A673 (cell line): Measurements from ENCODE around the gene GLT1D1. TPM values are rescaled to one million over a fixed set of nuclear protein-coding genes. Genes with fewer than 3 reads are reported as not detected.

ENCODE experiments used
- BruUV-seq: library from RNA; stranded (reverse); fragments of 400-500 nt; replicated peaks from 2 replicates; lab custom pipeline; 2021; lab: Mats Ljungman, UMichigan
- CTCF ChIA-PET: fragments of 300-600 bp; sonication (Branson Sonifier 250); formaldehyde crosslinking; loops from one replicate; lab custom pipeline; 2022; ENCODE audit warnings: antibody characterized with exemption; lab: Charles Lee
- POLR2A ChIA-PET: fragments of 300-600 bp; sonication (Branson Sonifier 250); formaldehyde crosslinking; loops from one replicate; lab custom pipeline; 2022; ENCODE audit warnings: antibody characterized with exemption; ENCODE audit not compliant: low non-redundant PET; lab: Charles Lee
- DNase-seq: peaks from one replicate; pipeline ENCODE4 v3.0.0-alpha.2; 2015; ENCODE audit warnings: low spot score
- H3K27ac ChIP-seq: fragments of 200-600 bp; sonication (generic); 2 replicates; pipeline ENCODE4 v1.5.1; 2016; ENCODE audit warnings: mixed run types, low read depth, mild to moderate bottlenecking, mixed read lengths, antibody characterized with exemption, low read length; ENCODE audit not compliant: poor library complexity, severe bottlenecking
- H3K27me3 ChIP-seq: fragments of 200-600 bp; sonication (generic); replicated peaks from 2 replicates; pipeline ENCODE4 v1.6.1; 2017; ENCODE audit warnings: mixed run types, low read depth, mild to moderate bottlenecking, mixed read lengths, antibody characterized with exemption, low read length; ENCODE audit not compliant: insufficient read depth, poor library complexity
- H3K36me3 ChIP-seq: fragments of 200-600 bp; sonication (generic); 2 replicates; pipeline ENCODE4 v1.6.1; 2016; ENCODE audit warnings: mixed run types, mild to moderate bottlenecking, mixed read lengths, antibody characterized with exemption, low read length; ENCODE audit not compliant: insufficient read depth, poor library complexity, severe bottlenecking
- H3K4me1 ChIP-seq: fragments of 200-600 bp; sonication (generic); 2 replicates; pipeline ENCODE4 v1.6.1; 2017; ENCODE audit warnings: mixed run types, mild to moderate bottlenecking, mixed read lengths, antibody characterized with exemption, low read length; ENCODE audit not compliant: insufficient read depth, poor library complexity, severe bottlenecking
- H3K4me3 ChIP-seq: fragments of 200-600 bp; sonication (generic); 2 replicates; pipeline ENCODE4 v1.5.1; 2016; ENCODE audit warnings: low read depth, mixed run types, mild to moderate bottlenecking, mixed read lengths, low read length; ENCODE audit not compliant: poor library complexity, severe bottlenecking
- H3K9me3 ChIP-seq: fragments of 200-600 bp; sonication (generic); 2 replicates; pipeline ENCODE4 v1.6.1; 2016; ENCODE audit warnings: mixed run types, low read depth, mild to moderate bottlenecking, mixed read lengths, antibody characterized with exemption, low read length; ENCODE audit not compliant: poor library complexity, severe bottlenecking
- EZH2 ChIP-seq: fragments of 200-600 bp; sonication (generic); IDR thresholded peaks from 2 replicates; pipeline ENCODE4 v1.6.1; 2017; ENCODE audit warnings: borderline replicate concordance, low read depth, mild to moderate bottlenecking, mixed read lengths, antibody characterized with exemption, low read length; ENCODE audit not compliant: poor library complexity, severe bottlenecking
- intact Hi-C: fragments of 100-400 bp; cut with micrococcal nuclease; formaldehyde crosslinking; loops from one replicate; pipeline ENCODE4 v1.10.0; 2022; ENCODE audit not compliant: unreplicated experiment
- total RNA-seq: library from RNA; stranded (reverse); gene quantifications from 2 replicates; pipeline ENCODE4 v1.2.3, GENCODE V29; 2021
- TF ChIP-seq, protein P1 (sequence below): fragments of 300-800, 200-600 bp; sonication (generic); conservative IDR thresholded peaks from 2 replicates; pipeline ENCODE4 v1.5.1; 2017; ENCODE audit warnings: low read depth, mild to moderate bottlenecking, antibody characterized with exemption, low read length, moderate library complexity, mixed read lengths

GLT1D1 gene
- total RNA-seq, 1 experiment from 2014 or later: not detected

DNA sequence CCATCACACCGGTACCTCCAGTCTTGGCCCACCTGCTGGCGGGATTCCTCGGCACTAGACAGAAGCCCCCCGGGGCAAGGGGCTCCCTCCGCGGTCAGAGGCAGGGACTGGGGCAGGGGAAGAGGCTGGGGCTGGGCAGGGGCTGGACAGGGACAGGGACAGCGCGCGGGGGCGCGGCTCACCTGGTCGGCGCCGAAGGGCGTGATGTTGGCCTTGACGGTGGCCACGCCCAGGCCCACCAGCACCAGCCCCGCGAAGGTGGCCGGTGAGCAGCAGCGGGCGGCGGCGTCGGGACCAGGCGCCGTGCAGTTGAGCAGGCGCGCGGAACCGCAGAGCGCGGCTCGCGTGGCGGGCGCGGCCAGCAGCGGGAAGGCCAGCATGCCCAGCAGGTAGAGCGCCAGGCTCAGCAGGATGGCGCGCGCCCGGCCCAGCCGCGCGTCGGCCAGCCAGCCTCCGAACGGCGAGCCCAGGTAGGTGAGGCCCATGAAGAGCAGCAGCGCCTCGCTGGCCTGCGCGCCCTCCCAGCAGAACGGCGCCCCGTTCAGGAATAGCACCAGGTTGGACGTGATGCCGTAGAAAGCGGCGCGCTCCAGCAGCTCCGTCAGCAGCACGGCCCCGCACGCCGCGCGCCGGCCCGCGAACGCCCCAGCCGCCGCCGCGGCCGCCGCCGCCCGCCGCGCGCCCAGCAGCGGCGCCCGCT lies 29.9 kb upstream of the GLT1D1 start:
- BruUV-seq: no TSS peak

DNA sequence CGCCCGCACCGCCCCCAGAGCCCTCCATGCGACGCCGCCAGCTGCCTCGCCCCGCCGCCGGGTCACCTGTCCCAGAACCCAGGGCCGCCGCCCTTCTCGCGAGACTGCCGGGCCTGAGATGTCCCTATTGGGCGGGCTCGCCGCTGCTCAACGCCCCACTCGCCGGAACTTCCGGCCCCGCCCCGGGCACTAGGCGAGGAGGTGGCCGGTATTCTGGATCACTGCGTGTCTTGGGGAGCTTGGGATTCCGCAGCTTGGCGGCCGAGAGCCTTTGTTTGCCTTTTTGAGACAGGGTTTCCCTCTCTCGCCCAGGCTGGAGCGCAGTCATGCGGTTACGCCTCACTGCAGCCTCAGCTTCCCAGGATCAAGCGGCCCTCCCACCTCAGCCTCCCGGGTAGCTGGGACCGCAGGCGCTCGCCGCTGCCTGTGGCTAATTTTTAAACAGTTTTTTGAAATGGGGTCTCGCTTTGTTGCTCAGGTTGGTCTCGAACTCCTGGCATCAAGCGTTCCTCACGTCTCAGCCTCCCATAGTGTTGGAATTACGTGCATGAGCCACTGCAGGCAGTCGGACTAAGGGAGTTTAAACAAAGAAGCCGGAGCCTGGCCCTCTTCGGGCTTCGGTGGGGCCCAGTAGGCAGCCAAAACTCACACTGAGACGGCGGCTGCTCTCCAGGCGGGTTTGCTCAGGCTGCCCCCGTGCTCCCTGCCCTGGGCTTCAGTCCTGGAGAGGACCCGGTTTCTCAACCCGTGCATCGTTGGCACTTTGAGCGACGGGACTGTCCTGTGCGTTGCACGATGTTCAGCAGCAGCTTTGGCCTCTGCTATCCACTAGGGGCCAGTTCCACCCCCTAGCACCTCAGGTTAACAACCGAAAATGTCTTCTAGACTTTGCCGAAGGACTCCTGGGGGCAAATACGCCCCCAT lies 29.1 kb upstream of the GLT1D1 start, which contains the start of gene SLC15A4:
Gene SLC15A4, minus strand, starts transcription at position 43 of the 924 bp plus-strand sequence. Its CDS starts 15 bp downstream, at position 28.
- Histone ChIP-seq H3K4me3 (peak within 1 kb of the TSS; percentile 97), H3K4me1 (peaks cover 7% of the 10 kb centered on the region), H3K9me3 (no peaks in the 10 kb centered on the region), H3K27me3 (no peaks in the 10 kb centered on the region), H3K36me3 (no peaks in the 10 kb centered on the region), H3K27ac (peak within 1 kb of the TSS; percentile 84)
- no peak for TF ChIP-seq EZH2
- TF ChIP-seq, protein P1, sequence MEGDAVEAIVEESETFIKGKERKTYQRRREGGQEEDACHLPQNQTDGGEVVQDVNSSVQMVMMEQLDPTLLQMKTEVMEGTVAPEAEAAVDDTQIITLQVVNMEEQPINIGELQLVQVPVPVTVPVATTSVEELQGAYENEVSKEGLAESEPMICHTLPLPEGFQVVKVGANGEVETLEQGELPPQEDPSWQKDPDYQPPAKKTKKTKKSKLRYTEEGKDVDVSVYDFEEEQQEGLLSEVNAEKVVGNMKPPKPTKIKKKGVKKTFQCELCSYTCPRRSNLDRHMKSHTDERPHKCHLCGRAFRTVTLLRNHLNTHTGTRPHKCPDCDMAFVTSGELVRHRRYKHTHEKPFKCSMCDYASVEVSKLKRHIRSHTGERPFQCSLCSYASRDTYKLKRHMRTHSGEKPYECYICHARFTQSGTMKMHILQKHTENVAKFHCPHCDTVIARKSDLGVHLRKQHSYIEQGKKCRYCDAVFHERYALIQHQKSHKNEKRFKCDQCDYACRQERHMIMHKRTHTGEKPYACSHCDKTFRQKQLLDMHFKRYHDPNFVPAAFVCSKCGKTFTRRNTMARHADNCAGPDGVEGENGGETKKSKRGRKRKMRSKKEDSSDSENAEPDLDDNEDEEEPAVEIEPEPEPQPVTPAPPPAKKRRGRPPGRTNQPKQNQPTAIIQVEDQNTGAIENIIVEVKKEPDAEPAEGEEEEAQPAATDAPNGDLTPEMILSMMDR: no peak
- intact Hi-C loops: no loop called here
- BruUV-seq: TSS peak; percentile 89
- CTCF ChIA-PET: no interaction called here
- DNase-seq: peak; percentile 95
- POLR2A ChIA-PET: no interaction called here

More for the DNA sequence above, 29.9 kb upstream of the GLT1D1 start:
- TF ChIP-seq, protein P1: no peak
- TF ChIP-seq EZH2: no peak
- POLR2A ChIA-PET: no interaction called here
- Histone ChIP-seq H3K27me3 (no peaks in the 10 kb centered on the region), H3K4me3 (peak overlapping the region; percentile 97), H3K9me3 (no peaks in the 10 kb centered on the region), H3K27ac (peak overlapping the region; percentile 84), H3K4me1 (peaks cover 7% of the 10 kb centered on the region), H3K36me3 (no peaks in the 10 kb centered on the region)
- CTCF ChIA-PET: no interaction called here
- DNase-seq: no peak
- intact Hi-C loops: no loop called here

DNA sequence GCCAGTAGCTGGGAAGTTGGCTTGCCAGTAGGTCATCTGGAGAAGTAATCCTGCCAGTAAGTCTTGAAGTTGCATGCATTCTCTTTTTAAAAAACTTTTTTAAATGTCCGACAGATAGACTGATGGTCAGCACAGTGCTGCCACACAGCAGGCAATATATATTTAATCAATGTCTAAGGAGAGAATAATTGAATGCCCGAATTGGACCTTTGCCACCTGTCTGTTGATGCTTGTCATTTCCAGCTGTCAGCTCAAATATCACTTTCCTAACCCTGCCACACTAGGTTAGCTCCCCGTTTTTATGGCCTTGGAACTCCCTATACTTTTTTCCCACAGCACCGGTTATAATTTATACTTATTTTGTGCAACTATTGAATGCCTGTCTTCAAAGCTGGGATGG lies 27.4 kb upstream of the GLT1D1 start:
- no TSS peak for BruUV-seq
- intact Hi-C loops: no loop called here
- ChIA-PET CTCF (no interaction called here), POLR2A (no interaction called here)
- DNase-seq: no peak
- H3K27me3 ChIP-seq: no peaks in the 10 kb centered on the region
- peaks cover 7% of the 10 kb centered on the region for H3K4me1 ChIP-seq
- TF ChIP-seq, protein P1: no peak
- TF ChIP-seq EZH2: no peak
- H3K27ac ChIP-seq: no peak overlapping the region
- no peaks in the 10 kb centered on the region for H3K9me3 ChIP-seq
- no peaks in the 10 kb centered on the region for H3K36me3 ChIP-seq
- no peak overlapping the region for H3K4me3 ChIP-seq
